Heart left ventricle (tissue), 13 donors: ENCODE measurements around the gene GRWD1.

Source experiments
- CTCF ChIP-seq, 12 donors: fragments of 200-600 bp; sonication (generic) in 4 of 12; IDR thresholded peaks; one replicate each; pipeline versions ENCODE4 v1.5.0 to v1.8.0; 2018 to 2022; ENCODE audit warnings: antibody characterized with exemption in 12 of 12, mild to moderate bottlenecking in 5 of 12
- POLR2A ChIP-seq, 2 donors: fragments of 450-650 bp; IDR thresholded peaks; one replicate each; pipeline ENCODE4 v1.6.1; 2017; ENCODE audit warnings: antibody characterized with exemption in 2 of 2, mild to moderate bottlenecking in 2 of 2, moderate library complexity in 2 of 2
- donor health status: ischemic (EF 13 %, LVEDD 7.1; RV severe dilation, severe dysfunction).
- donor health status: DM: no; HTN: yes; CAD: no.
- donor health status: DM: no; HTN: no; CAD: no.
- donor health status: ischemic (EF 25% LVEDD 6.9; RV normal size, moderate dysfunction).
- donor health status: ischemic (EF 25% LVEDD 5.7; RV mildly dilated, moderate dysfunction).
- donor health status: ischemic (EF 35%, LVEDD 5.7; RV mildly dilated, moderate dysfunction).
- donor health status: nonischemic (EF 11% LVEDD 7.7; RV severe dilation, severe dysfunction).
- donor health status: DM: yes; HTN: yes; CAD: no.
- donor health status: PGD.
- donor health status: ischemic (EF 29% LVEDD 5.4; RV normal size, mild dysfunction).
- donor health status: nonischemic (EF 23%, LVEDD 6.1; RV moderate dilation, normal function).

- TF ChIP-seq CTCF (IDR thresholded peaks at IDR 0.05) (peak in 3 of 12 donors; percentile 1 to 33 (median 7)), POLR2A (IDR thresholded peaks at IDR 0.05) (peak; percentile 84 to 95)
Measured at GRCh38 chr19:48469289-48469881, 23.6 kb downstream of the GRWD1 start, which contains the start of gene CYTH2.
